GM19043 (cell line): ENCODE measurements around the gene EXOC4.

Experiments used
- ATAC-seq: cut with Tn5 transposase; IDR thresholded peaks from one replicate; pipeline ENCODE4 v1.9.1; 2021; ENCODE audit warnings: low read depth; ENCODE audit not compliant: unreplicated experiment

EXOC4 gene

GRCh38 chr7:133730360-133730759 lies 477.5 kb downstream of the EXOC4 start:
- ATAC-seq = no peak

- ATAC-seq = no peak
Measured at GRCh38 chr7:133733401-133733800, 480.5 kb downstream of the EXOC4 start.

DNA sequence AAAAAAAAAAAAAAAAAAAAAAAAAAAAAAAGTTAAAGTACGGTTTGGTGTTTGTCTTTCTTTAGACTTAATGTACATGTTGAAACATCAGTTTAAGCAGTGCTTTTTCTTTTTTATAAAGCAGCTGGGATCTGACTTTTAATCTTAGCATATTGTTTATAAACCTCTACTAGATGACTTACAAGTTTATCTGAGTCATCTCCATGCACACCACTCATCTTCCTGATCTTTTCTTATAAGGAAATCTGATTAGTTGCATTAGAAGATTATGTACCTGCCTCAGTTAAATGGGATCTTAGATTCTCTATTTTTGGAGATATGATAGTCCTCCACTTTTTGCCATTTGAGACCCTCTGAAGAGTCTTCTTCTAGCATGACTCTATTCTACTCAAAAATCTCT lies 482.3 kb downstream of the EXOC4 start:
- no peak for ATAC-seq

DNA sequence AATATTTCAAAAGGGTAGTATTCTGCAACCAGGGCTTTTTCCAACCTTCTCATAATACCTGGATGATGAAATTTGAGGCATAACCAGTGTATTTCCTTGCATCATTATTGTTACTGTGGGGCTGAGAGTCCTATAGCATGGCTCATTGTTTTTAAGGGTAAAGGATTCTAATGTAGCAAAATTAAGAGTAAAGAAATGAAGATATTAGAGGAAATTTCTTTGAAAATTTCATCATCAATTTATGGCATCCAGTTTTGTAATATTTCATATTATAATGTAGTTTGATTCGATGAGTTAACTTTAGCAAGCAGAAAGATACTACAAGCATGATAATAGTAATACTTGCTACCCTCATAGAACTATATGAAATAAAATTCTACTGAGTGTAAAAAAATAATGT lies 486.9 kb downstream of the EXOC4 start:
- no peak for ATAC-seq

DNA sequence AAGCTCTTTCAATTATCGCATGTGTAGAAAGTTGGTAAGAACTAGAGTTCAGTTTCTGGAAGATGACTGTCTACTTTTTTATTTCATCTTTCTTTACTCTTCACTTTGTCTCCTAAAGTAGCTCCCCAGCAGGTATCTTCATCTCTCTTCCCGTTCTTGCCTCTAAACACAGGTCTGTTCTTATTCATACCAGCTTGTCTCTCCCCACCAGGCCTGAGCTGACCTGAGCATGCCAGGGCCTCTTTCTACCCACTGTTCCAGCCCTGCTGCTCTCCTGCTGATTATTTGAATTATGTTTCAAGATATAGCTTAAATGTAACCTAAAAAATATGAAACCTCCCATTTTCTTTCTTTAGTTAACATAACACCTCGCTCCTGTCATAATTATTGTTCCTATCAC lies 488.2 kb downstream of the EXOC4 start:
- ATAC-seq = no peak

DNA sequence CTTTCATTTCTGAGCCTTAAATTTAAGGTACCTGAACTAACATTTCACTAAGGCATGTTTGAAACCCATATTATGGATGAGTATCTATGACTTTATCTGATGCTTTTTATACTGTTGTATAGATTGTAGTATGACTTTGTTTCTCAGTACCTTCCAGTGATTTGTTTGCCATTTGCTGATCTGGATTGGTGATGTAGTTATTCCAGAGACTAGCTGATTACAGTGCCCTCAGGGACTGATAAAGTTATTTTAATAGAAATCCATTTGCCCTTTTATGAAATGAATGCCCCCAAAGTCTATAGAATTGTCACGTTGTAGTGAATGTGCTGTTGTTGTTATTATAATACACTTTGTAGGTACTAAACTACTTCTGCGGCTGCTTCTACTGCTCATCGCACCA lies 488.8 kb downstream of the EXOC4 start:
- ATAC-seq = no peak

DNA sequence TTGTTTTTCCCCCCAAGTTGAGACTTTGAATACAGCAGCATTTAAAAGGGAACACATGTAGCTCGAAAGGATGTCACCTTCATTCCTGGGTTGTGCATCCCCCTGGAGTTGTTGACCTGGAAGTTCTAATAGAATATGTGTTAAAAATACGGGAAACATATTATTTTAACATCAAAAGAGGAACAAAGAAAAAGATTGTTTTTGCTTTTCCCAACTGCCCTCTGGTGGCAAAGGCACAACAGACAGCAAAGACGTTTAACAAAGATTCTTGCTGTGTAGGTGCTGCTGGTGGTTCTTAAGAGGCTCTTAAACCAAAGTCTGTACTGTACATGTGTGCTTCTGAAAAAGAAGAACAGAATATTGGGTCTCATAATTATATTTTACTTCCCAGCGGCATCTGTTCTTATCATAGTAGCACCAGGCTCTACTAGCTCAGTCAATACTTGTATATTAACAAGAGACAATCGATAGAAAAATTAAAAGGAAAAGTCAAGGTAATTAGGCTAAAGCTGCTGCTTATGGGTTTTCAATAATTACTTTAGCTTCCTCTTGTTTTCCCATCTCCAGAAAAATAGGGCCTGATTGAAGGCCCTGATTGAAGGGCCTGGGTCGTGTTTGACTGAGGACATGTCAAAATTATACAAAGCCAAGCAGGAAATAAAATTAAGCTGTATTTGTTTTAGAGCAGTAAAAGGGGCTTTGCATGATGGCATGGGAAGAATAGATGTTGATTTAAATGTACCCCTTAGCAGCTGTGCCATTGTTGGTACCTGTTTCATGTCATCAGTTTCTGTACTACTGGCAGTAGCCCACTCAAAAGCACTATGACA lies 490.0 kb downstream of the EXOC4 start:
- no peak for ATAC-seq

- no peak for ATAC-seq
Measured at GRCh38 chr7:133744451-133744850, 491.6 kb downstream of the EXOC4 start.

DNA sequence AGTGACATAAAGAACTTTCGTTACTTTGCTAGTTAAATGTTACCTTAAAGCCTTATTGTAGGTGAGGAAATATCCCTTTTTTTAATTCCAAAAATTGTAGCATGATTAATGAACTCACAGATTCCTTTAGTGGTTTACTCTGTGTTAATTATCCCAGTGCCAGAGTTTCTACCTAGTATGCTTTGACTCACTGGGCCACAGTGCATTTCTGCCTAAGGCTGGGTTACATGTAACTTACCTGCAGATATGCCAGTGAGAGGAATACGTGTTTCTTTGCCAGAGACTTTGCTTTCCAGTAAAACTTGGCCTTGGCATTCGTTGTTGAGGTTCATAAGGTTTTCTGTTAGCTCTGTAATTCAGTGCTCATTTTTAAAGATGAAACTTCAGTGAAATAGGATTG lies 493.4 kb downstream of the EXOC4 start:
- ATAC-seq = no peak

- no peak for ATAC-seq
Measured at GRCh38 chr7:133746847-133747246, 494.0 kb downstream of the EXOC4 start.

GRCh38 chr7:133748443-133749407 lies 495.8 kb downstream of the EXOC4 start:
- no peak for ATAC-seq

DNA sequence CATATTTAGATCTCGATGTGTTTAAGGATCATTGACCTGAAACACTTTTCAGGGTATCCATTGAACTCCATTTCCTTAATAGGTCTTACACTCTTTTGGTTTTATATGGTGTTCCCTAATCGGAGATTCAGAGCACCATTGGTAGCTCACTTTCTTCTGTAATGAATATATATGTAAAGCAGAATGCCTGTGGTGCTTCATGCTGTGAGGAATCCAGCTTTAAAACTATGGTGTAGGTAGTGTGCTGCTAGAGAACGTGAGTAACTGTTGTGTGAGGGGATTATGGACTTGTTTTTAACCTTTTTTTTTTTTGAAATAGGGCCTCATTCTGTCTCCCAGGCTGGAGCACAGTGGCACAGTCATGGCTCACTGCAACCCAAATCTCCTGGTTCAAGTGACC lies 497.4 kb downstream of the EXOC4 start:
- ATAC-seq = no peak

GRCh38 chr7:133751079-133751478 lies 498.2 kb downstream of the EXOC4 start:
- no peak for ATAC-seq

GRCh38 chr7:133753513-133753912 lies 500.6 kb downstream of the EXOC4 start:
- ATAC-seq = no peak

- ATAC-seq = no peak
Measured at GRCh38 chr7:133754708-133755107, 501.8 kb downstream of the EXOC4 start.

DNA sequence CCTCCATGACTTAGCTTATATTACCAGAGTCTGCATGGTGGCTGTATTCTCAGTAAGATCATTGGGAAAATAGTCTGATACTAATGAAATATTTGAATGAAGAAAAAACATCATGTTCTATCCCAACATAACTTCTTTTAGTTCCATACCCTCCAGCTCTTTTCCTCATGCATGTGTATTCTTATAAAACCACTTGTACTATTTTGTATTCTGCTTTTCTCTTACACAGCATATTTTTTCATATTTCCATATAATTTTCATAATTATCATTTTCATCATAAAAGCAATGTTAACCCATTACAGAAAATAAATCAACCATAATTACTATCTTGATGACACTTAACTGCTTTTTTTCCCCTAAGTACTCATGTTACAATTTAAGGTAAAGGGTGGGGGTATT lies 503.0 kb downstream of the EXOC4 start:
- ATAC-seq = no peak

- ATAC-seq = no peak
Measured at GRCh38 chr7:133761443-133761842, 508.6 kb downstream of the EXOC4 start.

DNA sequence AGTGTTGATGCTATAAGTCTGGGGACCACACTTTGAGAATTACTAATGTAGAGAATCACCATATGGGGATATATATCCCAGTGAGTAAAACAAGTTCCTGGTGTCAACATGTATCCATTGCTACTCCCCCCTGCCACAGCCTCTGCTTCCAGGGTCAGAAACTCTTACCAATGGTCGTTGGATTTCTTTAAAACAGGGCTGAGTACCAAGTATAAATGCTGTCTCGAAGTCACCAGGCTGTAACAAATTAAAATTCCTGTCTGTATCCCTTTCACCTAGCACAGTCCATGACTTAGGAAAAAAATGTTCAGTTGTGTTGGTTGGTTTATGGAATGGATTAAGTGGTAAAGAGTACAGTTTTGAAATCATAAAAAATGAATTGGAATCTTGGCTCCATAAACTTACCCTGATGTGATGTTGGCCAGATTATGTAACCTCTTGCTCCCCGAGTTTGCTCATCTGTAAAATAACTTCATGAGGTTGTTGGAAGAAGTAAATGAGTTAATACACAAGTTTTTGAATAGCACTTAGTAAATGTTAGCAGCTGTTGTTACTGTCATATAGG lies 510.3 kb downstream of the EXOC4 start:
- ATAC-seq = no peak

DNA sequence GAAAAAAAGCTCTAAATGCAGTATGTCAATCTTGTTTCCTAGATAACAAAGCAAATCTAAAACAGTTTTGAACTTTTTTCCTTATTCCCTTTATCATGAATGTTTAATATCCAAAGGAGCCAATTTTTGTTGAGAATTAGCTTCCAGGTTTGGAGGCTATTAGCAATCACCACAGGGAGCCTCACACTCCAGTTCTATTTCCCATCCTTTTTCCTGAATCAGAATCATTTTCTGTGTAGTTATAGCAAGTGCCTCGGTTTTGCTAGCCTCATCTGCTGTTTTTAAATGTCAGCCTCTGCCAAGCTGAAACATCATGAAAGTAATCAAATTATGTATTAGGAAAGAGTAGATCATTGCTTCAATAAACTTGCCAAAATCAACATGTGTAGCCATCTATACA lies 516.8 kb downstream of the EXOC4 start:
- ATAC-seq = no peak

DNA sequence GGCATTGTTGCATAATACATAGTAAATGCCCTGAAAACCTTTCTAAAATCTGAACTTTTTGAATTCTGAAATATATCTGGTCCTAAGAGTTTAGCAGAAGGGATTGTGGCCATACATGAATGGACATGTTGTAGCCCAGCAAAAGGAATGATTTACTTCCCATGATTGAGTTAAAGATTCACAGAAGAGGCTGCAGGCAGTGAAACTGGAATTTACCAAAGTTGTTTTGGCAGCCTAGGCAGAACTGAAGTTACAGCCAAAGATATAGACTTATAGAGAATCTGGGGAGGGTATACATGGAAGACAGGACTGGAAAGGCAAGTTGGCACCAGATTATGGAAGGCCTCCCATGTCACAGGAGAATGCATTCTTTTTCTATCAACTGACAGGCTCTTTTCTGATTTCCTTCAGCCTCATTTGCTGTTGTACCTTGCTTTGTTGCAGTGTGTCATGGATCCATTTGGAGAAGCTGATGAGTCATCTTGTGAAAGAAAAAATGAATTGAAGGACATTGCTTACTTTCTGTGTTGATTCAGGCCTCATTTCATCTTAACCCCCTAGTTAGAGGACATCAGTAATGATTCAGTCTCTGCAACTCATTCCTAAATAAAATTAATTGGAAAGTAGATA lies 518.1 kb downstream of the EXOC4 start:
- ATAC-seq = no peak
